Measurements from ENCODE around the gene CHRDL2. TPM values are rescaled to one million over a fixed set of nuclear protein-coding genes. Genes with fewer than 3 reads are reported as not detected.

CHRDL2 gene
- total and polyA plus RNA-seq, 2 of the 4 experiments (the other 2 are of a cell fraction): 0.80 TPM; not detected in 1

GRCh38 chr11:74775762-74776161 is 44.5 kb upstream of the CHRDL2 start:
- intact Hi-C loops (cut with micrococcal nuclease): loop anchor here (2.0 kb wide), 1 partner anchor 27 kb away; the partner anchor contains the start of gene RNF169

More at GRCh38 chr11:74775762-74776161, 44.5 kb upstream of the CHRDL2 start:
- no peaks in the 10 kb centered on the region for H3K9me3 ChIP-seq (ENCODE audit: control insufficient read depth, insufficient read depth, low read length)
- H2BK20ac ChIP-seq (ENCODE audit: low read depth, low read length): no peak overlapping the region
- no TSS peak for BruUV-seq (replicated peaks)
- H3K56ac ChIP-seq (ENCODE audit: extremely low read depth, insufficient read depth, low read length): no peak overlapping the region
- in situ Hi-C loops (cut with MboI; ENCODE audit: low sequenced_read_pairs): no loop called here
- ATAC-seq (ENCODE audit: low read depth) (no peak), DNase-seq (no peak)
- TF ChIP-seq MAFK (IDR thresholded peaks at IDR 0.05; ENCODE audit: low read depth, low read length) (no peak), RCOR1 (IDR thresholded peaks at IDR 0.05; ENCODE audit: insufficient replicate concordance, low read length) (no peak)
- H3K36me3 ChIP-seq (ENCODE audit: control insufficient read depth, insufficient read depth, low read length): no peaks in the 10 kb centered on the region
- no peak overlapping the region for H4K8ac ChIP-seq (ENCODE audit: low read depth in 2 of 2, low read length in 2 of 2)
- no peak overlapping the region for H3K23ac ChIP-seq (ENCODE audit: low read depth, low read length)
- H2AK5ac ChIP-seq (ENCODE audit: low read depth, low read length): no peak overlapping the region
- H2AFZ ChIP-seq (replicated peaks; ENCODE audit: low read length, poor library complexity): no peak overlapping the region
- no peak overlapping the region for H2AK9ac ChIP-seq (replicated peaks; ENCODE audit: low read depth, low read length, poor library complexity)
- peaks cover 16% of the 10 kb centered on the region for H3K4me1 ChIP-seq (ENCODE audit: control insufficient read depth, insufficient read depth, low read length)
- no peak overlapping the region for H4K5ac ChIP-seq (ENCODE audit: low read depth, low read length)
- H3K9ac ChIP-seq (ENCODE audit: low read depth, low read length): no peak overlapping the region
- H2BK120ac ChIP-seq (ENCODE audit: low read depth, low read length): no peak overlapping the region
- peaks cover 16% of the 10 kb centered on the region for H3K9me1 ChIP-seq (ENCODE audit: insufficient read depth, low read length)
- H3K4me3 ChIP-seq (ENCODE audit: insufficient read depth, low read depth, low read length): no peak overlapping the region
- H3K27ac ChIP-seq (ENCODE audit: insufficient read depth, low read length): no peak overlapping the region
- no peak overlapping the region for H3K14ac ChIP-seq (replicated peaks; ENCODE audit: low read depth, low read length)
- peaks cover 77% of the 10 kb centered on the region for H4K20me1 ChIP-seq (ENCODE audit: insufficient read depth, low read length)
- ChIA-PET CTCF (interaction anchor here (0.6 to 0.7 kb wide), 3 partner anchors 36 to 1942 kb away, joined by 4 to 5 read pairs (median 4); no protein-coding TSS in a partner anchor), POLR2A (ENCODE audit: unreplicated experiment) (no interaction called here)
- WGBS, 2 experiments (ENCODE audit: extremely low coverage in 2 of 2, insufficient read length in 1 of 2): no CpG with 5 or more reads among the region's 1 CpG
- H4K91ac ChIP-seq (ENCODE audit: insufficient read depth, low read depth, low read length): no peak overlapping the region
- H2BK5ac ChIP-seq (ENCODE audit: low read depth, low read length, poor library complexity, severe bottlenecking): no peak overlapping the region
- H3K18ac ChIP-seq (ENCODE audit: low read depth, low read length): no peak overlapping the region
- no peak overlapping the region for H2BK15ac ChIP-seq (ENCODE audit: low read depth, low read length)
- no peak overlapping the region for H3K4ac ChIP-seq (ENCODE audit: low read depth, low read length)
- H3K27me3 ChIP-seq (ENCODE audit: control insufficient read depth, insufficient read depth, low read length): no peaks in the 10 kb centered on the region
- dilution Hi-C loops (cut with HindIII; ENCODE audit: low sequenced_read_pairs, unreplicated experiment): no loop called here
- H3K79me1 ChIP-seq (ENCODE audit: low read depth in 1 of 2, low read length in 2 of 2): peaks cover 49 to 79% of the 10 kb centered on the region in 2 experiments
- no peak overlapping the region for H3K4me2 ChIP-seq (ENCODE audit: low read depth, low read length)
